Right renal cortex interstitium (tissue), 3 donors: Measurements from ENCODE around the gene WNT2. TPM values are rescaled to one million over a fixed set of nuclear protein-coding genes. Genes with fewer than 3 reads are reported as not detected.
"Not testable (repeated sequence)": the region's sequence is repeated elsewhere in the genome, so short reads cannot be mapped to it uniquely, and the experiment has no call there.

Experiments
- DNase-seq, 3 donors: peaks; one replicate each; pipeline ENCODE4 v3.0.0-alpha.2; 2013; ENCODE audit warnings: low read depth in 3 of 3, low spot score in 2 of 3
- polyA plus RNA-seq, 3 donors: library from polyadenylated mRNA; unstranded; fragments of 120-200 nt; gene quantifications; one replicate each; pipeline ENCODE4 v1.2.1, GENCODE V29; 2013; ENCODE audit not compliant: insufficient read length in 3 of 3

WNT2 gene
- polyA plus RNA-seq, 3 donors: 0.55 to 0.61 (median 0.58) TPM

DNA sequence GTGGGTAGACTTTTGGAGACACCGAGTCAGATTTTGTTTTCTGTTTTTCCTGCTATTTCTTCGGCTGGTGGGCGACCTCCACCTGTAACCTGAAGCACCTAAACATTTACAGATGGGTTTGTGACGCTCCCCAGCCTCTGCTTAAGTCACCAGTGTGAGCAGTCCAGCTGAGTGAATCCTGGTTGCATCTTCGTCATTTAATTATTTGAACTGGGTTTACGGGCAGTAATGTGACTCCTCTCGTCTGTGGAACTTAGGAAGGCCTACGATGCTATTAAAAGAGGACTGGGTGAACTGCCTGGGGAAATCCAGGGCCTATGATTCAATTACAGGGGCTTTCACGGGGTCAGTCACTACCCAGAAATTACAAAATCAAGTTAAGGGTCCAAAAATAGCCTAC lies 52.5 kb downstream of the WNT2 start:
- DNase-seq: no peak

DNA sequence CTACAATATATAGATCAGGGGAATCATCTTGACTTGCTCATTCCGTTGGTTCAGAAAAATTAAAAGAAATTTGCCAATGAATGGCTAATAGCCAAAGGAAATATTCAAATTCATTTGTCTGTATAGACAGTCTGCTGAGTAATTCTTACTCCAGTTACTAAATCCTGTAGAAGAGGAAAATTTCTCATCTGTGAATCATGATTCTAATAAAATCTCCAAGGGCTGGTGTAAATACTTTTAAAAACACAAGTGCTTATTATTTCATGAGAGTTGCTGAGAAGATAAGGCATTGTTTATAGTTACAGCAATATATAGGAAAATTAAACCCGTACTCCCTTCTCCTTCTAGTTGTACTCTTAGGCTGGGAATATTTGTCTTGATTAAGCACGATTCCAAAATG lies 53.0 kb downstream of the WNT2 start:
- DNase-seq: no peak

DNA sequence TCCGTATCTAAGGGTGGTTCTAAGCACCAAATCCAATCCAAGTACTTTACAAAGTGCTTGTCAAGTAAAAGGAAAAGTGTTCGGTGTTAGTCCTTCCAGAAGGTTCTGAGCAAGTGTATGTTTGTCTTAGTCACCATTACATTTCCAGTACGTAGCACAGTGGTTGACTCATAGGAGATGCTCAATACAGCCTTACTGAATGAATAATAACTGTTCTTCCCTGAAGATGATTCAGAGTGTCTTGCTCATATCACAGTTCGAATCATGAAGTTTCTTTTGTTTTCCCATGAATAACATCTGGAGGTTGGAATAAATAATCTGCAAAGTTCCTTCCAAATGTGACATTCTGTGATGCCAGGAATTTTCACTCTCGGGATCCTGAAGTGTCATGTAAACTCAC lies 53.4 kb downstream of the WNT2 start:
- DNase-seq: no peak

DNA sequence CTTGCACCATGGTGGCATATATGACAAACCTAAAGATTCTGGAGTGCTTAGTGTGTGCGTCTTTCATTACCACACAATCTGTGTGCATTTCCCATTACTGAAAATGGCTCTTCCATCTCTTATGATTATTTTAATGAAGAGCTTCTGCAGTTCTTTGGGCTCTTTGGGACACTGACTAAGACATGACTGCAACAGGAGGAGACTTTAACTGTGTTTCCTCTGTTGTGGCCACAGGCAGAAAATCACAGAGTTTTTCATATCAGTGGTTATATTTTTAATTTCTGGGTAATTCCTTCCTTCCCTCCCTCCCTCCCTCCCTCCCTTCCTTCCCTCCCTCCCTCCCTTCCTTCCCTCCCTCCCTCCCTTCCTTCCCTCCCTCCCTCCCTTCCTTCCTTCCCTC lies 58.1 kb downstream of the WNT2 start:
- DNase-seq: no peak

DNA sequence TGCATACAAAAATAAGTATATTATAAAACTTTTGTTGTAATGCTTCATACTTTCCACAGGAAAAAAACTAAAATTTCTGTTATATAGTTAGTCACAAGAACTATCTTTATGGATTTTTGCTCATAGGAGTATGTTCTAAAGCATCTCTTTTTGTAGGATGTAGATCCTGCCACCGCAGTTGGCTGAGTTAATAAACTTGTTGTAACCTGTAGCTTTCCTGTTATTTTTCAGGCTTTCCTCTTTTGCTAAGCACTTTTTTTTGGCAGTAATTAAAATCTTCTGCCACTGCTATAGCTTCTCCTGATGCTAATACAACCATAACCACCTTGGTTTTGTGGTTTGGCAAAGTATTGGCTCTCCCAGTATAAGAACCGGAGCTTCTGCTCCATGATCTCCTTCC lies 60.3 kb downstream of the WNT2 start:
- DNase-seq: no peak

DNA sequence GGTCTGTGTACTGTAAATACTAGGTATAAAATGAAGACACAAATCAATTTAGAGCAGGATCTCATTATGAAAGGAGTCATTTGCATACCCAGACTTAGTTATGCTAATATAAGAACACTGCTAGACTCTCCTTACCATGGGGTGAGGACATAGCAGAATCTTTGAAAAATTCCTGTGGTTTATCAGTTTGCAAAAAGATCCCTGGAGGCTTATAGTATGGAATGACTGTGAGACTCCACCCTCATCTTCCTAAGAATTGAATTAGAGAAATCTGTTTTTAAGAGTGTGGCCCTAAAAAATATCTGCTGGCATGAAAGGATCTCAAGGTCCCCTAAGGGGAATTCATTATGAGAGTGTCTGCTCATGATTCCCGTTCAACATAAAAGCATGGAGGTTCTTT lies 63.2 kb downstream of the WNT2 start:
- DNase-seq: no peak

DNA sequence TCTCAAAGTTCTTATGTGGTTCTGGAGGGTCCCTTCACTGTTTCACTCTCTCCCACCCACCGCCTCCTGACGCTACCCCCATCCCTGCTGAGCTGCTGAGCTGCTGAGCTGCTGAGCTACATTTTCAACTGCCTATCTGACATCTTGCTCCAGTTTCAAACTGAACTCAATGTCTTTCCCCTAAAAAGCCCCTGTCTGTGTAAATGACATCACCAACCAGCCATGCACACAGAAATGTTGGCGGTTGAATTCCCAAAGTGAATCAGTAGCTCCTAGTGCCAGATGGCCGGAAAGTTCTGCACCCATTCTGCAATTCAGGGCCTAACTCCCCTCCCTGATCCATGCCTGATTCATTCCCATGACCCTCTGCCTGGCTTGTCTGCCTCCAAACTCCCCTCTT lies 71.2 kb downstream of the WNT2 start:
- no peak for DNase-seq

DNA sequence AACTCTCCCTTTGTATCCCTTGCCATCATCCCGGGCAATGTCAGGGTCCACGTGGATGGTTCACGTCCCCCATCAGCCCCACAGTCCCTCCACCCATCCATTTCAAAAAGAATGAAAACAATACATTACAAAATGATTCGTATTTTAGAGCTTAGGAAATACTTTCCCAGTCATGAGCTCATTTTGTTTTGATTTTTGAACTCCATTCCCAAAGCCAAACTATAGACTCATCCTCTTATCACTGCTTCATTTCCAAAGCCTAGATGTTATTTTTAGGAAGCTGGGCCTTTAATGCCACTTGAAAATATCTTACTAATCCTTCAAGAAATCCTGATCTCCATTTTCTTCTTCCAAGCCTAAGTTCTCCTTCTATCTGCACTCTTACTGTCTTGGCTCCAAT lies 72.1 kb downstream of the WNT2 start:
- no peak for DNase-seq

DNA sequence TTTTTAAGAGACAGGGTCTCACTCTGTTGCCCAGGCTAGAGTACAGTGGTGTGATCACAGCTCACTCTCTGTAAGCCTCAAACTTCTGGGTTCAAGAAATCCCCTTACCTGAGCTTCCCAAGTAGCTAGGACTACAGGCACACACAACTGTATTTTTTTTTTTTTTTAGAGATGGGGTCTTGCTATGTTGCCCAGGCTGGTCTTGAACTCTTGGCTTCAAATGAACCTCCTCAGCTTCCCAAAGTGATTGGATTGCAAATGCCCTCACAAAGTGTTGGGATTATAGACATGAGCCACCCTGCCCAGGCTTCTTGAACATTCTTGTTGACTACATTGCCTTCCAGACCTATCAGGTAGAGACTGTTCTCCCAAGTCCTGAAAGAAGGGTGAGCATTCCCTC lies 72.6 kb downstream of the WNT2 start:
- DNase-seq: no peak

DNA sequence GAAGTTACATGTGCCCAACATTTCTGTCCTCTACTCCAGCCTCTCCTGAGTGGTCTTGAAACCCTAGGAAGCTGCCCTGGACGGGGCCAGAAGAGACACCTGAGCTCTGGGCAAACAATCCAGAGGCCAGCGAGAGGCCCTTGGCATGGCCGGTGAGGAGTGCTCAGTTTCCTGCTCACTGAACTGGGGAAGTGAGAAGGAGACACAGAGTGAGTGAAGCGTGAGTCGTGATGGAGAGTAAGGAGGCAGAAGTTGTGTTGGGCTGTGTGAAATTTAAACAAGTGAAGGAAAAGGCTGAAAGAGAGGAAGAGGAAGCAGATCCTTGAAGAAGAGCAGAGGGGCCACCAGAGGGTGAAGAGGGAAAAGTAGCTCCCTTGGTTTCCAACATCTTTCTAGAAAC lies 73.2 kb downstream of the WNT2 start:
- DNase-seq: no peak

DNA sequence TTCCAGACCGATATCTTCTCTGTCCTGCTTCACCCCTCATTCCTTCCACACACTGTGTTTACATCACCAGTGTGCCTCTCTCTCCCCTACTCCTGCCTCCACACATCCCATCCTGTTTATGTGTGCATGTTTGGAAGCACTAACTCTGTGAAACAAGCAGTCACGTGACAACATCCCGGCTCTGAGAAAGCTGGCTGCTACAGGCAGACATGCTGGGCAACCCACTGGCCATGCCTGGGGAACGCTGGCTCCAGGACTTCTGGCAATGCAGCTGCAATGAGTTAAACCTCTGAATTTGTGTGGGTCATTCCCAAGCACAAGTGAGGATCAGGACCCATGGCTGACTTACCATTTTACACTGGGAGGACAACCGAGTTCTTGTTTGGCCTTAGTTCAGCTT lies 74.0 kb downstream of the WNT2 start:
- no peak for DNase-seq

DNA sequence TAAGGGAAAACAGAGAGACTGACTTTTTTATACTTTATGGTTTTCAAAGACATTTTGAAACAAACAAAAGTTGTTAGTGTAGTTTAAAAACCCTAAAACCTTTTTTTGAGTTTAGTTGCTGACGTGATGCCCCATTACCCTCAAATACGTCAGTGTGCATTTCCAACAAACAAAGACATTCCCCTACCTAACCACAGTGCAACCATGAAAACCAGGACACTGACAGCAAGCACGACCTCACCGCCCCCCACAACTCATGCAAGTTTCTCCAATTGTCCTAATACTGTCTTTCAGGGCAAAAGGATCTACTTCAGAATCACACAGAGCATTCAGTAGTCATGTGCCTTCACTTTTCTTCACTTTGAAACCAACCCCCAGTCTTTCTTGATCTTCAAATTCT lies 75.0 kb downstream of the WNT2 start:
- DNase-seq: no peak

DNA sequence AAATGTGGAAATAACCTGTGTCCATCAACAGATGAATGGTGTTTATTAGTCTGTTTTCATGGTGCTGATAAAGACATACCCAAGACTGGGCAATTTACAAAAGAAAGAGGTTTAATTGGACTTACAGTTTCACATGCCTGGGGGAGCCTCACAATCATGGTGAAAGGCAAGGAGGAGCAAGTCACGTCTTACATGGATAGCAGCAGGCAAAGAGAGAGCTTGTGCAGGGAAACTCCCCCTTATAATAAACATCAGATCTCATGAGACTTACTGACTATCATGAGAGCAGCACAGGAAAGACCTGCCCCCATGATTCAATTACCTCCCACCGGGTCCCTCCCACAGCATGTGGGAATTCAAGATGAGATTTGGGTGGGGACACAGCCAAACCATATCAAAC lies 77.2 kb downstream of the WNT2 start:
- DNase-seq: not testable (repeated sequence)

DNA sequence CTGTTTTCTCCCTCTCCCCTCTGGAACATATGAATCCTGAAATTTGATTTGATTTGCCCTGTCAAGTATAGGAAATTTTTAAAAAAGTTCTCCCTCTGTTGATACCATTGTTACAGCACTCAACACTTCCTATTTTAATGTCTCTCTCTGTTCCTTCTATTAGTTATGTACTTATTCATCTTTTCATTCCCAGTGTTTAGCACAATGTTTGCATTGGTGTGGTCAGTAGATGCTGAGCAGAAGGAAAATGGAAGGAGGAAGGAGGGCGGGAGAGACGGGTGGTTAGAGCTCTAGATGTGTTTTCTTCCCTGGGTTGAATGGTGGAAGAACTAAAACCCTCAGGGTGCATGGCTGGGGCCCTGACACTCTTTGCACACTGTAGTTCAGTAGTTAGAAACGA lies 79.5 kb downstream of the WNT2 start:
- DNase-seq: no peak

DNA sequence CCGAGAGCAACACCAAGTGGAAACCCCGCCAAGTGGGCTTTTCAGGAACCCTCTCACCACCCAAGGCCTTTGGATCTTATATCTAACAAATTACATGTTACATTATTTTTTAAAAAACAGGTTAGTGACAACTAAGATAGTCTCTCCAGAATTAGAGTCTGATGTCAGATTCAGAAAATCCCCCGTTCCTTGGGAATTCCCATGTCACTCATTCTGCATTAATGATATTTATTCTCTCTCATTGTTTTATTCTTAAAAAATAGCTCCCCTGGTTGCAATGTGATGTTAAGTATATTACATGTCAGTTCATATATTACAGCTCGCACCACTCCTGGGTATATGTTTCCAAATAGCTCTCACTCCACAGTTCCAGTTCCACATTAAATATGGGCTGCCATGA lies 81.8 kb downstream of the WNT2 start:
- no peak for DNase-seq

DNA sequence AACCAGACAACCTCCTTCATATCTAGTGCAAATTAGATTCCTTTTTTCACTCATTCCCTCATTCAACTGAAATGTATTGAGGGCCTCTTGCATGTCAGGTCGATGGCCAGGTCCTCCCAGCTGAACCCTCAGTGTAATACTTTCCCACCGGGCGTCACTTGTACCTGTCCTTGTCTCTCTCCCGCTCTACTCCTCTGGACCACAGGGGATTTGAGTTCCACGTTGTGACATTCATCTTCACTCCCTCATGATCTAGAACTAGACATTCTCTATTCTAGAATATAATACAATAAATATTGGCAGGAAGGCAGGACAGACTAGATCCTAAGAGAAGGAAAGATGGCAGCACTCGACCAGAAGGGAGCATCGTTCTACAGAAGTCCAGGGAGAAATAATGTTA lies 83.9 kb downstream of the WNT2 start:
- DNase-seq: no peak

DNA sequence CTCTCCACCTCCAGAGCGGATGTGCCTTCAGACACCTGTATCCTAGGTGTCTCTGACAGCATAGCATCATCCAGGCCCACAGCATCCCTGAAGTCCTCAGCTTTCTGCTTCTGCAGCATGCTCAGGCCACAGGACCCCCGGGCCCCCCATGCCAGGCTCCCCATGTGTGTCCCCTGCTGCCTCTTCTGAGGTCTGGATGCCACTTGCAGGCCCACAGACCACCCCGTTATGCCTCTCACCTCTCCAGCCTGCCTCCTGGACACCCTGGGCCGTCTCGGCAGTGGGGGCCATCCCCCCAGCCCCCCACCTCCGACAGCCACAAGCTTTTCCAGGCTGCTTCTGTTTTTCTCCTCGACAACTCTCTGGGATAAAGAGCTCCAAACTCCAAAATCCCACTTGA lies 84.4 kb downstream of the WNT2 start:
- DNase-seq: no peak

DNA sequence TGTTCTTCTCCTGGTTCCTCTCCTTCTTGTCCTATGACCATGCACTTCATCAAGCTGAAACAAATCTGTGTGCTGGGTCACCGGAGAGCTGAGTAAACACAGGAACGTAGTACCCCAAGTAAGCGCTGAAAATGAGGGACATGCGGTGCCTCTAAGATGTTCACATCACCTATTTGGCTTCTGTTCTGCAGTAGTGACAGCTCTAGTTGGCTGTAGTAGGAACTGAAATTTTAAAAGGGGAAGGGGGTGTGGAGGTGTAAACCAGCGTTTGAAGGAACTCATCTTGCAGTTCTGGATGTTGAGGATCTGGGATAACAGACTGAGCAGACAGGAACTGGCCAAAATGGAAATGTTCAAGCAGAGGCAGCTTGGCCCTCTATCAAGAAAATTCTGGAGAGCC lies 85.2 kb downstream of the WNT2 start:
- no peak for DNase-seq

DNA sequence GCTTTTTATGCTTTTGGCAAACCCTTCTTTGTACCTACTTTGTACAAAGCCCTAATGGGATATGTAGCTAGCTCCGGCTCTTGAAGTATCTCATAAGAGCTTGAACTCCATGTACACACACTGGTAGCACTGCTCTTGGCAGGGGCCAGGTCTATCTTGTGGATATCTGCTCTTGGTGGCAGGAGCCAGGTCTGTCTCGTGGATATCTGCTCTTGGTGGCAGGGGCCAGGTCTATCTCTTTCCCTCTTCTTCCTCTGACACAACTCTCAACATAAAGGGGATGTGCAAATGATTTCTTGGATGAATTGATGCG lies 91.9 kb downstream of the WNT2 start:
- no peak for DNase-seq

DNA sequence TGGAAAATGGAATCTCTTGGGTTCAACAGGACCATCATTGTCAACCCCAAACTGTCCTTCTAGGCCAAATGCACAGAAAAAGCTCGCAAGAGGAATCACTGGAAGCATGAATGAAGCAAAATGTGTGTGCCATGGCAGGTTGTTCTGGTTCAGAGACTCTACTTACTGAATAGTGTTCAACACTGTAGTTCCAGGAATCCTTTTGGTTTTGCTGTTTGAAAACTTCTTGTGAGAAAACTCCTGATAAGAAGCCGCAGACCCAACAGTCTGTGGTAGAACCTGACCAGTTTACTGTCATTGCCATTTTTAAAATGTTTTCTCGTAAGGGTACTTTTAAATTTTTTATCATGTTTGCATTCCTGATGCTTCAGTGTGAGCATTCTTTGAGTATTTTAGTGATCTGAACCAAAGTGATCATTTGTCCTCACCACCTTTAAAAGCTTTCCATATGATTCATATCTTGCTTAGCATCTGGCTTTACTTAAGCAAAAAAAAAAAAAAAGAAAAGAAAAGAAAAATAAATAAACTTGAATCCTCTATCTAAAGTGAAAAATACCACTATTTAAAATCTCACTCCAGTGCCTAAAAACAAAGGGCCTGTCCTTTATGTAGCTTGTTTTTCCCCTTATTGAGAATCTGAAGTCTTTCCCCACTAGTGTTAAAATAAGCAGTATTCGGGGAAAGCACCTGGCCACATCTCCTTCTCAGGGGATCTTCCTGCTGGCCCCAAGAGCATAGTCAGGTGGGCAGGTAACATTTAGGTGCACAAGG lies 92.4 kb downstream of the WNT2 start:
- no peak for DNase-seq

DNA sequence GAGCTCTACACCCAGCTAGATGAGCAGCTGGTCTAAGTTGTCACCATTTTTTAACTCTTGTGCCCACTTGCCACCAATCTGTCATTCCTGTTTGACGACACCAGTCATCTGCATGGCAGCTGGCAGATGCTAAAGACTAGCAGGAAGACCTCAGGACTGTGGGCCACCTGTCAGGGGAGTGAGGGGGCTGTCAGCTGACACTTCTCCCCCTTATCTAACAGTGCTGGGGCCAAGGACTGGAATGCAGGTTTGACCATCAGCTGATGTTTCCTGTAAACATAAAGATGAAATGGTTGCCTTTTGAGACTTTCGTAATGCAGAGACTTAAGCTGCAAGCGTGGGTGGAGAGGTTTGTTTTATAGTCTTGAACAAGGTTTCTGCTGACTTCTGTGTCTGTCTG lies 93.5 kb downstream of the WNT2 start:
- DNase-seq: no peak

DNA sequence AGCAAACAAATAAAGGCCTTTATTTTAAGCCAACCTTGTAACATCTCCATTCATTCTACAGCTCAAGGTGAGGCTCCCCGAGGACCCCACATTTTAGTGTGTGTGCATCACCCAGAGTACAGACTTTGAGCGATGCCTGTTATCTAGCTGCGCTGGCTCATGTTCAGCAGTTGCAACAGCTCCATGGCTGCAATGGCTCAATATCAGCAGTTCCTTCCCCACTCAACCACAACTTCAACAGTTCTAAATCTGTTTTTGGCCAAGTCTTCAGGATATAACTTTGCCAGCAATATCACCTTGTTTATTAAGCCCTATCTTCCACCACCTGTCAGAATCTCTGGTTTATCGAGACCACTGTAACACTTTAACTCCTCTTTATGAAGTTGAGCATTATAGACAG lies 95.8 kb downstream of the WNT2 start:
- DNase-seq: no peak

DNA sequence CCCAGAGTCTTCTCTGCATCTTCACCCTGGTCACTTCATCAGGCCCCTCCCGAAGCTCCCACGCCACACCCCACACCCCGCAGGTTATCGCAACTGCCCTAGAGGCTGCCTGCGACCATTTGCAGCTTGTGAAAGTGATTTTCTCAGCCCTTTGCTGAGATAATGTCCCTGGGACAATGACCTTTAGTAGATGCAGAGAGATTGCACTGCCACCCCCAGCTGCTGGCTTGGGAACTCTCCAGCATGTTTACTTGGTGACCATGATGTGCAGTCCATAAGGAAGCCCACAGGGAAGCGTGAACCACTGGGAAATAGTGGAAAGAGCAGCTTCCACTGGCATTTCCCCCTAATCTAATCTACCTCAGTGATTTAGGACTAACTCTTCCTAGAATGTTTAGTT lies 97.3 kb downstream of the WNT2 start:
- DNase-seq: no peak
